A549 (cell line): ENCODE results near the gene NEAT1. TPM values are rescaled to one million over a fixed set of nuclear protein-coding genes. Genes with fewer than 3 reads are reported as not detected.
"Not testable (repeated sequence)": the region's sequence is repeated elsewhere in the genome, so short reads cannot be mapped to it uniquely, and the experiment has no call there.

Source experiments
- ATAC-seq, 2 experiments: fragments of 200-7000 bp in 1 of 2; fragments of >200 bp in 1 of 2; cut with Nextera tagmentation in 1 of 2; cut with Tn5 transposase in 1 of 2; 3 replicates each; pipeline versions ENCODE4 v1.8.0 to v1.9.1; 2018 to 2020; ENCODE audit warnings: mild to moderate bottlenecking in 1 of 2, moderate library complexity in 1 of 2
- CTCF ChIA-PET: fragments of 300-600 bp; sonication (Branson Sonifier 250); formaldehyde crosslinking; extraction: SDS; loops from one replicate; lab custom pipeline; 2021; ENCODE audit warnings: antibody characterized with exemption, inconsistent platforms; lab: Yijun Ruan, JAX
- POLR2A ChIA-PET: fragments of 350-600 bp; formaldehyde crosslinking; extraction: SDS; loops from one replicate; lab custom pipeline; 2021; ENCODE audit warnings: antibody characterized with exemption, inconsistent platforms; lab: Yijun Ruan, JAX
- DNase-seq, 2 experiments: peaks; one replicate each; pipeline versions ENCODE4 v3.0.0 to v3.0.0-alpha.2; 2011 to 2016; ENCODE audit warnings: low read depth in 1 of 2, low spot score in 1 of 2
- FAIRE-seq: peaks from 2 replicates; lab custom pipeline; 2011; peaks lifted over from hg19 to GRCh38; lab: Jason Lieb, UNC
- H3K27ac ChIP-seq, 2 experiments: fragments of >200 bp; sonication (Bioruptor Twin); formaldehyde crosslinking; 3 replicates each; pipeline ENCODE4 v1.5.1; 2016 to 2017
- H3K4me1 ChIP-seq: fragments of >200 bp; sonication (Bioruptor Twin); formaldehyde crosslinking; 3 replicates; pipeline ENCODE4 v1.6.1; 2016
- H3K4me2 ChIP-seq: fragments of >200 bp; sonication (Bioruptor Twin); formaldehyde crosslinking; 3 replicates; pipeline ENCODE4 v1.6.1; 2016
- H3K4me3 ChIP-seq: fragments of >200 bp; sonication (Bioruptor Twin); formaldehyde crosslinking; 3 replicates; pipeline ENCODE4 v1.5.1; 2016
- H3K9me3 ChIP-seq: fragments of >200 bp; sonication (Bioruptor Twin); formaldehyde crosslinking; 3 replicates; pipeline ENCODE4 v1.6.1; 2016
- CEBPB ChIP-seq, 2 experiments: fragments of >200 bp in 1 of 2; sonication (Bioruptor Twin) in 1 of 2; formaldehyde crosslinking in 1 of 2; IDR thresholded peaks; 2 replicates each; pipeline ENCODE4 v1.6.1; 2012 to 2016
- CHD2 ChIP-seq: fragments of 150-350 bp; IDR thresholded peaks from 2 replicates; pipeline ENCODE4 v1.6.1; 2014; ENCODE audit warnings: low read length; ENCODE audit not compliant: partially characterized antibody
- CHD4 ChIP-seq: fragments of 200-600 bp; sonication (generic); IDR thresholded peaks from 2 replicates; pipeline ENCODE4 v1.6.1; 2016; ENCODE audit warnings: antibody characterized with exemption, mild to moderate bottlenecking, borderline replicate concordance
- FOSL2 ChIP-seq, 2 experiments: fragments of 450-650 bp in 1 of 2; fragments of >200 bp in 1 of 2; sonication (Bioruptor Twin) in 1 of 2; formaldehyde crosslinking; IDR thresholded peaks; 2 replicates each; pipeline versions ENCODE4 v1.5.0 to v1.6.1; 2016 to 2020; ENCODE audit warnings: mild to moderate bottlenecking in 1 of 2, moderate library complexity in 1 of 2
- HOXA7 ChIP-seq: fragments of 250-450 bp; sonication (Bioruptor Pico); IDR thresholded peaks from 2 replicates; pipeline ENCODE4 v1.5.0; 2020; ENCODE audit warnings: mild to moderate bottlenecking, moderate library complexity
- JUNB ChIP-seq: fragments of >200 bp; sonication (Bioruptor Twin); formaldehyde crosslinking; IDR thresholded peaks from 2 replicates; pipeline ENCODE4 v1.6.1; 2016
- MYC ChIP-seq: IDR thresholded peaks from 2 replicates; pipeline ENCODE4 v1.6.1; 2012; ENCODE audit warnings: mild to moderate bottlenecking, inconsistent platforms, low read length, improper control_type of control experiment, borderline replicate concordance
- NPAS2 ChIP-seq: fragments of 250-450 bp; sonication (Bioruptor Pico); IDR thresholded peaks from 2 replicates; pipeline ENCODE4 v1.8.0; 2022; ENCODE audit warnings: mild to moderate bottlenecking, moderate library complexity, borderline replicate concordance
- POLR2AphosphoS2 ChIP-seq: conservative IDR thresholded peaks from 2 replicates; pipeline ENCODE4 v1.6.1; 2012; ENCODE audit warnings: low read length, improper control_type of control experiment, inconsistent platforms
- RCOR1 ChIP-seq: fragments of 150-350 bp; IDR thresholded peaks from 2 replicates; pipeline ENCODE4 v1.6.1; 2014; ENCODE audit warnings: antibody characterized with exemption, low read length, low read depth
- TFCP2L1 ChIP-seq: fragments of 250-450 bp; sonication (Bioruptor Pico); IDR thresholded peaks from 2 replicates; pipeline ENCODE4 v1.5.0; 2021; ENCODE audit warnings: mild to moderate bottlenecking
- WGBS: methylation state at CpG from one replicate; pipeline ENCODE4 v1.1.6; 2017; ENCODE audit errors: missing lambda C conversion rate; 5-methylcytosine and 5-hydroxymethylcytosine counted together
- polyA plus RNA-seq, 4 experiments: library from polyadenylated mRNA; depleted of rRNA in 3 of 4; stranded (reverse); fragments of >200 nt; fragmentation: RNase III in 1 of 4; extraction: RNeasy Plus Mini Kit Qiagen cat#74134 plus additional on column Dnase treatment in 1 of 4; gene quantifications; 2 replicates in 3 of 4; 3 replicates in 1 of 4; pipeline ENCODE4 v1.2.3, GENCODE V29; 2011 to 2017
- TF ChIP-seq, protein P1 (sequence below): fragments of >200 bp; sonication (Bioruptor Twin); formaldehyde crosslinking; IDR thresholded peaks from 3 replicates; pipeline ENCODE4 v1.5.1; 2016

Gene NEAT1
- polyA plus RNA-seq, 2 of the 4 experiments (the other 2 are of a cell fraction): 314 to 1,223 TPM

DNA sequence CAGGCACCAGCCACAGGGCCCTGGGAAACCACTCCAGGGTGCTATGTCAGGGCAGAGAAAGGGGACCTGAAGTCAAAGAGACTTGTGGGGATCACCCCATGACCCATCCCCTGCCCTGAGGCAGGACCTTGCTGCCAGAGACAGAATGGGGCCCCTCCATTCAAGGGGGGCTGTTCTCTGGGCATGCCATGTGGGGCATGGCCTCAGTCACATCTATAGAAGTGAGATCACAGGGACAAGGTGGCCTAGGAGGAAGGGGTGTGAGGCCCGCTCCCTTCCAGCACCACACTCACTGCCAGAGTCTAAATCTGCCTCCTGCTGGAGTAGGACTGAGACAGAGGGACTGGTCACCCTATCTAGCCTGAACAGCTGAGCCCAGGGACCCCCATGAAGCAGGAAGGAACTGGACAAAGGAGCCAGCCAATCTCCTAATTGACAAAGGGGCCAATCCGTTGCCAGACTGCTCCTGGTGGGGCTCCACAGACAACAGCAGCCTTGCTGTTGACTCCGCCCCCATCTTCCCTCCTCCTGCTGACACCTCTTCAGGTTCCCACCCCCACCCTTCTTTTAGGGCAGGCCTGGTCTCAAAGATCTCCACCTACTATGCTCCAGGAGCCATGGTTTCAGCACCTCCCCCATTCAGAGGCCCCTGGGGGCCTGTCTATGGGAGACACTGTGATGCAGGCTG is 26.0 kb downstream of the NEAT1 start:
- H3K27ac ChIP-seq: peak overlapping the region in 1 of 2 experiments; percentile 76; a peak in 3 of 6 replicates
- TF ChIP-seq RCOR1 (no peak), CHD4 (no peak), JUNB (no peak), POLR2AphosphoS2 (peak; percentile 94), NPAS2 (CRISPR knock-in tag) (no peak), CHD2 (no peak), MYC (no peak), TFCP2L1 (peak; percentile 73), HOXA7 (CRISPR knock-in tag) (peak; percentile 47; the same call in 1 of the 2 replicates)
- DNase-seq: peak in 1 of 2 experiments; percentile 64
- no peak overlapping the region for H3K4me3 ChIP-seq
- WGBS: 80% methylated on average over 3 of the region's 3 CpGs
- H3K4me1 ChIP-seq: peaks cover 71% of the 10 kb centered on the region
- POLR2A ChIA-PET: interaction anchor here (0.6 to 6.9 kb wide), 7 partner anchors 20 to 60 kb away, joined by 4 to 68 read pairs (median 8); partner anchors contain the start of genes MALAT1 and NEAT1
- FAIRE-seq: no peak
- H3K4me2 ChIP-seq: peak overlapping the region; percentile 13; the same call in 1 of the 3 replicates
- ATAC-seq: peak; percentile 6 to 24; a peak in 5 of 6 replicates
- CTCF ChIA-PET: interaction anchor here (1.0 to 5.4 kb wide), 9 partner anchors 10 to 62 kb away, joined by 3 to 36 read pairs (median 7); no protein-coding TSS in a partner anchor
- H3K9me3 ChIP-seq: no peaks in the 10 kb centered on the region

DNA sequence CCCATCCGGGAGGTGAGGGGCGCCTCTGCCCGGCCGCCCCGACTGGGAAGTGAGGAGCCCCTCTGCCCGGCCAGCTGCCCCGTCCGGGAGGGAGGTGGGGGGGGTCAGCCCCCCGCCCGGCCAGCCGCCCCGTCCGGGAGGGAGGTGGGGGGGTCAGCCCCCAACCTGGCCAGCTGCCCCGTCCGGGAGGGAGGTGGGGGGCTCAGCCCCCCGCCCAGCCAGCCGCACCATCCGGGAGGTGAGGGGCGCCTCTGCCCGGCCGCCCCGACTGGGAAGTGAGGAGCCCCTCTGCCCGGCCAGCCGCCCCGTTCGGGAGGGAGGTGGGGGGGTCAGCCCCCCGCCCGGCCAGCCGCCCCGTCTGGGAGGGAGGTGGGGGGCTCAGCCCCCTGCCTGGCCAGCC is 28.7 kb downstream of the NEAT1 start:
- H3K27ac ChIP-seq, DNase-seq, ATAC-seq, H3K4me2 ChIP-seq, H3K4me3 ChIP-seq, POLR2A ChIA-PET, H3K9me3 ChIP-seq, FAIRE-seq: not testable (repeated sequence)
- CTCF ChIA-PET: interaction anchor here (2.2 kb wide), 1 partner anchor 28 kb away, joined by 11 read pairs; no protein-coding TSS in a partner anchor
- no CpG with 5 or more reads among the region's 30 CpGs for WGBS
- peaks cover 65% of the 10 kb centered on the region for H3K4me1 ChIP-seq

DNA sequence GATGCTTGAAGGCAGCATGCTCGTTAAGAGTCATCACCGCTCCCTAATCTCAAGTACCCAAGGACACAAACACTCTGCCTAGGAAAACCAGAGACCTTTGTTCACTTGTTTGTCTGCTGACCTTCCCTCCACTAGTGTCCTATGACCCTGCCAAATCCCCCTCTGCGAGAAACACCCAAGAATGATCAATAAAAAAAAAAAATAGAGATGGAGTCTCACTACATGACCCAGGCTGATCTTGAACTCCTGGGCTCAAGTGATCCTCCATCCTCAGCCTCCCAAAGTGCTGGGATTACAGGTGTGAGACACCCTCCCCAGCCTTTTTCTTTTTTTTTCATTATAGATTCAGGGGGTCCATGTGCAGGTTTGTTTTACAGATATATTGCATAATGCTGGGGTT is 29.7 kb downstream of the NEAT1 start:
- peak overlapping the region in 1 of 2 experiments; percentile 96; a peak in 3 of 6 replicates for H3K27ac ChIP-seq
- POLR2A ChIA-PET: interaction anchor here (1.4 kb wide), 1 partner anchor 47 kb away, joined by 4 read pairs; the partner anchor contains the start of gene MALAT1

DNA sequence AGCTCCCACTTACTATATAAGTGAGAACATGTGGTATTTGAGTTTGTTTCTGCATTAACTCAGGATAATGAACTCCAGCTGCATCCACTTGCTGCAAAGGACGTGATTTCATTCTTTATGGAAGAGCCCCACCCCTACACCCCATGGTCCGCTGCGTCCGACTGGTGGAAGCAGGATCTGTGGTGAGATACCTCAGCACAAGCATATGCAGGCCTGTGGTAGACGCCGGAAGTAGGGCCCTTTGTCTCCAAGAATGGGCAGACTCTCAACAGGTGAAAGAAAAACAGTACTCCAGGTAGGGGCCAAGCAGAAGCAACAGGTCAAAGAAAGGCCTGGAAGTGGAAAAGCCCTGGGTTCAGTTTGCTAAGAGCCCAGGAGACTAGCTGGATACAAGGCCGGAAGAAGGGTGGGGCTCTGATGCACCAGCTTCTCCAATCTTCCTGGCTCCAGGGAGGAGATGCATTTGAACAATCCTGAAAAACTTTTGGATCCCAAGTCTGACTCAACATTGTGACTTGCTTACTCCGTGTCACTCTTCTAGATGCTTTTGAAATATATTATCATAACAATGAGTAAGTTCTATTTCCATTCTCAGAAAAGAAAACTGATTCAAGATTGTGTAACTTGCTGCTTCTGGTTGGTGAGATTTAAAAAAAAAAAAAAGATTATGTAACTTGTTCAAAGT is 30.4 kb downstream of the NEAT1 start:
- peak overlapping the region; percentile 6 to 96; a peak in 4 of 6 replicates for H3K27ac ChIP-seq
- TF ChIP-seq, protein P1, sequence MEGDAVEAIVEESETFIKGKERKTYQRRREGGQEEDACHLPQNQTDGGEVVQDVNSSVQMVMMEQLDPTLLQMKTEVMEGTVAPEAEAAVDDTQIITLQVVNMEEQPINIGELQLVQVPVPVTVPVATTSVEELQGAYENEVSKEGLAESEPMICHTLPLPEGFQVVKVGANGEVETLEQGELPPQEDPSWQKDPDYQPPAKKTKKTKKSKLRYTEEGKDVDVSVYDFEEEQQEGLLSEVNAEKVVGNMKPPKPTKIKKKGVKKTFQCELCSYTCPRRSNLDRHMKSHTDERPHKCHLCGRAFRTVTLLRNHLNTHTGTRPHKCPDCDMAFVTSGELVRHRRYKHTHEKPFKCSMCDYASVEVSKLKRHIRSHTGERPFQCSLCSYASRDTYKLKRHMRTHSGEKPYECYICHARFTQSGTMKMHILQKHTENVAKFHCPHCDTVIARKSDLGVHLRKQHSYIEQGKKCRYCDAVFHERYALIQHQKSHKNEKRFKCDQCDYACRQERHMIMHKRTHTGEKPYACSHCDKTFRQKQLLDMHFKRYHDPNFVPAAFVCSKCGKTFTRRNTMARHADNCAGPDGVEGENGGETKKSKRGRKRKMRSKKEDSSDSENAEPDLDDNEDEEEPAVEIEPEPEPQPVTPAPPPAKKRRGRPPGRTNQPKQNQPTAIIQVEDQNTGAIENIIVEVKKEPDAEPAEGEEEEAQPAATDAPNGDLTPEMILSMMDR: no peak
- TF ChIP-seq CEBPB (IDR thresholded peaks at IDR 0.05) (peak in 1 of 2 experiments; percentile 55; a peak in 1 of 4 replicates), FOSL2 (IDR thresholded peaks at IDR 0.05) (no peak), FOSL2 (CRISPR knock-in tag; IDR thresholded peaks at IDR 0.05) (peak; percentile 15; the same call in 1 of the 2 replicates)
- TF ChIP-seq, all 56 proteins: peak for 2
- FAIRE-seq (no peak), ATAC-seq (0 out of 6 replicates have a peak, but pooled peaks have one; percentile 0 to 6), DNase-seq (peak in 1 of 2 experiments; percentile 65)
- H3K4me3 ChIP-seq: no peak overlapping the region
- ChIA-PET POLR2A (interaction anchor here (0.7 to 1.5 kb wide), 3 partner anchors 15 to 922 kb away, joined by 3 to 7 read pairs (median 4); partner anchors contain the start of gene MALAT1), CTCF (interaction anchor here (0.7 to 1.5 kb wide), 6 partner anchors 9 to 57 kb away, joined by 3 to 4 read pairs (median 3); no protein-coding TSS in a partner anchor)
- WGBS: 55% methylated on average over 8 of the region's 8 CpGs
- H3K9me3 ChIP-seq: no peaks in the 10 kb centered on the region
- H3K4me1 ChIP-seq: peaks cover 52% of the 10 kb centered on the region
- 0 out of 3 replicates have a peak overlapping the region, but pooled peaks have one; percentile 17 for H3K4me2 ChIP-seq

More for the DNA sequence above, 29.7 kb downstream of the NEAT1 start:
- 47% methylated on average over 3 of the region's 3 CpGs for WGBS
- H3K9me3 ChIP-seq, FAIRE-seq, DNase-seq, ATAC-seq, H3K4me2 ChIP-seq, H3K4me3 ChIP-seq: not testable (repeated sequence)
- H3K4me1 ChIP-seq: peaks cover 58% of the 10 kb centered on the region
- CTCF ChIA-PET: interaction anchor here (1.0 to 1.5 kb wide), 3 partner anchors 10 to 58 kb away, joined by 3 to 4 read pairs (median 3); no protein-coding TSS in a partner anchor
